HepG2 (cell line): ENCODE data around the gene SH3D21. TPM values are rescaled to one million over a fixed set of nuclear protein-coding genes. Genes with fewer than 3 reads are reported as not detected.

Source experiments
- ATAC-seq: fragments of 200-7000 bp; cut with Tn5 transposase; 3 replicates; pipeline ENCODE4 v1.9.1; 2020; ENCODE audit warnings: mild to moderate bottlenecking, moderate library complexity
- BruUV-seq: library from RNA; stranded (reverse); fragments of 400-500 nt; replicated peaks from 2 replicates; lab custom pipeline; 2021; lab: Mats Ljungman, UMichigan
- CTCF ChIA-PET: fragments of 300-600 bp; formaldehyde crosslinking; extraction: SDS; loops from one replicate; lab custom pipeline; 2021; ENCODE audit warnings: low total read pairs, inconsistent platforms, low intra/inter-chr PET ratio; lab: Yijun Ruan, JAX
- POLR2A ChIA-PET: fragments of 350-600 bp; sonication (Branson Sonifier 250); formaldehyde crosslinking; loops from one replicate; lab custom pipeline; 2020; ENCODE audit warnings: antibody characterized with exemption, inconsistent platforms; lab: Yijun Ruan, JAX
- DNase-seq: peaks from one replicate; pipeline ENCODE4 v3.0.0-alpha.2; 2015; ENCODE audit warnings: low spot score
- FAIRE-seq: peaks from 3 replicates; lab custom pipeline; 2011; peaks lifted over from hg19 to GRCh38; lab: Jason Lieb, UNC
- H2AFZ ChIP-seq: one replicate; pipeline ENCODE4 v1.6.1; 2011; ENCODE audit warnings: low read length, inconsistent platforms
- H3K27ac ChIP-seq: fragments of 300-600 bp; 3 replicates; pipeline ENCODE4 v1.8.0; 2011; ENCODE audit warnings: mixed run types, mild to moderate bottlenecking, mixed read lengths, low read length, inconsistent platforms; ENCODE audit not compliant: insufficient read depth; ENCODE audit errors: extremely low read length
- H3K27me3 ChIP-seq, 2 experiments: fragments of 200-600 bp in 1 of 2; 2 replicates in 1 of 2; 3 replicates in 1 of 2; pipeline versions ENCODE4 v1.6.0 to v1.8.0; 2011; ENCODE audit warnings: low read length in 2 of 2, mild to moderate bottlenecking in 2 of 2, moderate library complexity in 2 of 2, inconsistent platforms in 1 of 2; ENCODE audit not compliant: insufficient read depth in 2 of 2, control insufficient read depth in 1 of 2
- H3K36me3 ChIP-seq, 2 experiments: fragments of 200-600 bp in 1 of 2; replicated peaks in 1 of 2; 2 replicates in 1 of 2; 3 replicates in 1 of 2; pipeline versions ENCODE4 v1.5.1 to v1.8.0; 2011; ENCODE audit warnings: low read length in 2 of 2, inconsistent platforms in 1 of 2; ENCODE audit not compliant: insufficient read depth in 2 of 2, control insufficient read depth in 1 of 2
- H3K4me1 ChIP-seq: 2 replicates; pipeline ENCODE4 v1.5.1; 2012; ENCODE audit warnings: low read length, inconsistent platforms; ENCODE audit not compliant: insufficient read depth
- H3K4me2 ChIP-seq: 2 replicates; pipeline ENCODE4 v1.6.0; 2011; ENCODE audit warnings: low read depth, low read length, inconsistent platforms
- H3K4me3 ChIP-seq, 3 experiments: fragments of 200-600 bp in 1 of 3; sonication (generic), shearing (Covaris generic) in 1 of 3; replicated peaks in 1 of 3; 2 replicates each; pipeline ENCODE4 v1.5.1; 2011 to 2016; ENCODE audit warnings: low read length in 3 of 3, inconsistent platforms in 2 of 3, low read depth in 2 of 3, mild to moderate bottlenecking in 2 of 3, control low read depth in 1 of 3, mixed read lengths in 1 of 3; ENCODE audit not compliant: insufficient read depth in 1 of 3
- H3K79me2 ChIP-seq: one replicate; pipeline ENCODE4 v1.6.1; 2011; ENCODE audit warnings: low read length, inconsistent platforms; ENCODE audit not compliant: insufficient read depth
- H3K9ac ChIP-seq: 2 replicates; pipeline ENCODE4 v1.6.0; 2011; ENCODE audit warnings: mild to moderate bottlenecking, low read depth, low read length, inconsistent platforms; ENCODE audit not compliant: insufficient read depth
- H3K9me3 ChIP-seq: 2 replicates; pipeline ENCODE4 v1.5.1; 2012; ENCODE audit warnings: mild to moderate bottlenecking, low read length
- H4K20me1 ChIP-seq: 2 replicates; pipeline ENCODE4 v1.6.0; 2011; ENCODE audit warnings: inconsistent platforms, mild to moderate bottlenecking, low read length, moderate library complexity; ENCODE audit not compliant: insufficient read depth
- LCORL ChIP-seq, 2 experiments: fragments of 450-650 bp in 1 of 2; sonication (generic) in 1 of 2; formaldehyde crosslinking in 1 of 2; IDR thresholded peaks; 2 replicates each; pipeline versions ENCODE4 v1.5.0 to v1.6.1; 2017 to 2020; ENCODE audit warnings: antibody characterized with exemption in 1 of 2, missing genetic modification reagents in 1 of 2
- NCOR1 ChIP-seq: fragments of 200-600 bp; sonication (generic); IDR thresholded peaks from 2 replicates; pipeline ENCODE4 v1.7.0; 2017; ENCODE audit warnings: antibody characterized with exemption, low read length, borderline replicate concordance
- NR2F6 ChIP-seq, 2 experiments: IDR thresholded peaks; 2 replicates each; pipeline ENCODE4 v1.6.1; 2016; ENCODE audit warnings: antibody characterized with exemption in 1 of 2, mild to moderate bottlenecking in 1 of 2
- SMARCE1 ChIP-seq: fragments of 450-650 bp; IDR thresholded peaks from 2 replicates; pipeline ENCODE4 v1.6.1; 2017; ENCODE audit warnings: borderline replicate concordance
- ZNF768 ChIP-seq: sonication (generic); formaldehyde crosslinking; IDR thresholded peaks from 2 replicates; pipeline ENCODE4 v1.4.0; 2020; ENCODE audit warnings: missing genetic modification reagents
- ZNF816 ChIP-seq: sonication (generic); formaldehyde crosslinking; IDR thresholded peaks from 2 replicates; pipeline ENCODE4 v1.8.0; 2022; ENCODE audit warnings: missing genetic modification reagents, mild to moderate bottlenecking, borderline replicate concordance
- WGBS: methylation state at CpG from one replicate; pipeline ENCODE4 v1.1.6; 2017; ENCODE audit warnings: low lambda C conversion rate; 5-methylcytosine and 5-hydroxymethylcytosine counted together
- in situ Hi-C: cut with HindIII; loops from 2 replicates; pipeline ENCODE4 v1.10.0; 2017; ENCODE audit warnings: low pct_unique_long_range_greater_than_20kb; ENCODE audit not compliant: extremely low pct_ligation_motif_present
- intact Hi-C: fragments of 100-400 bp; cut with micrococcal nuclease; formaldehyde crosslinking; loops from one replicate; pipeline ENCODE4 v1.10.0; 2022; ENCODE audit not compliant: unreplicated experiment
- polyA plus RNA-seq, 8 experiments: library from polyadenylated mRNA; depleted of rRNA in 3 of 8; stranded (reverse) in 7 of 8; unstranded in 1 of 8; fragments of >200 nt; fragmentation: Illumina TruSeq in 4 of 8; extraction: Trizol in 4 of 8; gene quantifications; 2 replicates each; pipeline versions ENCODE4 v1.2.1 to v1.2.3, GENCODE V29; 2011 to 2016; ENCODE audit warnings: low read depth in 4 of 8, missing spikeins in 1 of 8, mixed read lengths in 1 of 8; ENCODE audit not compliant: insufficient read depth in 1 of 8
- total RNA-seq, 5 experiments: library from RNA; depleted of rRNA; stranded (reverse); fragments of >200 nt; fragmentation: Illumina TruSeq; extraction: Trizol; gene quantifications; 2 replicates each; pipeline ENCODE4 v1.2.3, GENCODE V29; 2016; ENCODE audit warnings: low read depth in 1 of 5
- TF ChIP-seq, protein P1 (sequence below): sonication (generic); formaldehyde crosslinking; IDR thresholded peaks from 2 replicates; pipeline ENCODE4 v1.8.0; 2022; ENCODE audit warnings: mild to moderate bottlenecking, missing genetic modification reagents, moderate library complexity
- TF ChIP-seq, protein P2 (sequence below): sonication (generic); formaldehyde crosslinking; IDR thresholded peaks from 2 replicates; pipeline ENCODE4 v1.5.0; 2020; ENCODE audit warnings: mild to moderate bottlenecking, missing genetic modification reagents, moderate library complexity
- TF ChIP-seq, protein P3 (sequence below): sonication (generic); formaldehyde crosslinking; IDR thresholded peaks from 2 replicates; pipeline ENCODE4 v1.4.0; 2020; ENCODE audit warnings: mild to moderate bottlenecking, missing genetic modification reagents
- TF ChIP-seq, protein P4 (sequence below): sonication (generic); formaldehyde crosslinking; IDR thresholded peaks from 2 replicates; pipeline ENCODE4 v1.4.0; 2020; ENCODE audit warnings: missing genetic modification reagents

Gene SH3D21
- total and polyA plus RNA-seq, 2 of the 13 experiments (the other 11 are each of a cell fraction or from before 2014, with no cell fraction given), result 5.1 to 8.6 TPM

DNA sequence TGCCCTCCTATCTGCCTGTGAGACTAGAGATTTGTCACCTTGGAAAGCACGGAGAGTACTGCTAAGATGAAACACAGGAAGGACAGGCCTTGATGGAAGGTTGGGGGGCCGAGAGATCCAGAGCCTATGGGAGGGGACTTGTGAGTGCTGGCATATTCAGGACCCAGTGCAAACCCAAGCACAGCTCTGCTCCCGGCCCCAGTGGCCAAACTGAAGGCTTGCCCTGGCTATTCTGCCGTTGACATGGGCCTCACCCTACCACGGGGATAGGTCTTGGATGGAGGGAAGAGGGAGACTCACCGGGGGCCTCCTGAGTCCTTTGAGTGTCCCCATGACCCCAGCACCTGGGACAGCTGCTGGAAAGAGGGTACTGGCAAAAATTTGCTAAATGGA lies 21.9 kb downstream of the SH3D21 start (continued):
- TF ChIP-seq, protein P1, sequence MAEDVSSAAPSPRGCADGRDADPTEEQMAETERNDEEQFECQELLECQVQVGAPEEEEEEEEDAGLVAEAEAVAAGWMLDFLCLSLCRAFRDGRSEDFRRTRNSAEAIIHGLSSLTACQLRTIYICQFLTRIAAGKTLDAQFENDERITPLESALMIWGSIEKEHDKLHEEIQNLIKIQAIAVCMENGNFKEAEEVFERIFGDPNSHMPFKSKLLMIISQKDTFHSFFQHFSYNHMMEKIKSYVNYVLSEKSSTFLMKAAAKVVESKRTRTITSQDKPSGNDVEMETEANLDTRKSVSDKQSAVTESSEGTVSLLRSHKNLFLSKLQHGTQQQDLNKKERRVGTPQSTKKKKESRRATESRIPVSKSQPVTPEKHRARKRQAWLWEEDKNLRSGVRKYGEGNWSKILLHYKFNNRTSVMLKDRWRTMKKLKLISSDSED (CRISPR knock-in tag), result no peak
- TF ChIP-seq, all 625 proteins: peak for 0

DNA sequence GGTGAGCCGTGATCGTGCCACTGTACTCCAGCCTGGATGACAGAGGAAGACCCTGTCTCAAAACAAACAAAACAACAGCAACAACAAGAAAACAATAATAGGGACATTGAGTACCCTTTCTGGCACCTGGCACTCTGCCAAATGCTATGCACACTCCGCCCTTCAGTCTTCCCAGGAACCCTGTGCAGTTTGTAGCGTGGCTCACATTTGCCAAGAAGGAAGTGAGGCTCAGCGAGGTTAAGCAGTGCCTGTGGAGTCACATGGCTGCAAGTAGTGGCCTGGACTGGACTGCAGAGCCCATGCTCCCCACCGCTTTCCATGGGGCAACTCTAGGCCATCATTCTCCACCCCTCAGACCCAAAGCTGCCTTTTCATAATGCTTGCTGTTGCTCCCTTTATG lies 22.5 kb downstream of the SH3D21 start:
- BruUV-seq, result no TSS peak
- peaks cover 0 to 25% of the 10 kb centered on the region in 2 experiments; a peak in 3 of 5 replicates for H3K27me3 ChIP-seq
- FAIRE-seq (no peak), DNase-seq (no peak), ATAC-seq (no peak)
- H2AFZ ChIP-seq, result no peak overlapping the region
- no peak overlapping the region for H3K9ac ChIP-seq
- no peaks in the 10 kb centered on the region for H3K36me3 ChIP-seq
- ChIA-PET POLR2A (interaction anchor here (0.9 kb wide), 1 partner anchor 9 kb away, joined by 3 read pairs; no protein-coding TSS in a partner anchor), CTCF (no interaction called here)
- H4K20me1 ChIP-seq, result no peaks in the 10 kb centered on the region
- 29% methylated on average over 5 of the region's 6 CpGs for WGBS
- H3K4me1 ChIP-seq, result peaks cover 66% of the 10 kb centered on the region
- no peak for TF ChIP-seq ZNF768
- no peak for TF ChIP-seq ZNF816
- peak; percentile 92 for TF ChIP-seq LCORL (IDR thresholded peaks at IDR 0.05)
- TF ChIP-seq LCORL (CRISPR knock-in tag; IDR thresholded peaks at IDR 0.05), result no peak
- in situ Hi-C loops (no loop called here), intact Hi-C loops (no loop called here)
- no peaks in the 10 kb centered on the region for H3K79me2 ChIP-seq
- H3K27ac ChIP-seq, result no peak overlapping the region
- H3K4me2 ChIP-seq, result 0 out of 2 replicates have a peak overlapping the region, but pooled peaks have one; percentile 15
- no peaks in the 10 kb centered on the region for H3K9me3 ChIP-seq
- no peak overlapping the region for H3K4me3 ChIP-seq

DNA sequence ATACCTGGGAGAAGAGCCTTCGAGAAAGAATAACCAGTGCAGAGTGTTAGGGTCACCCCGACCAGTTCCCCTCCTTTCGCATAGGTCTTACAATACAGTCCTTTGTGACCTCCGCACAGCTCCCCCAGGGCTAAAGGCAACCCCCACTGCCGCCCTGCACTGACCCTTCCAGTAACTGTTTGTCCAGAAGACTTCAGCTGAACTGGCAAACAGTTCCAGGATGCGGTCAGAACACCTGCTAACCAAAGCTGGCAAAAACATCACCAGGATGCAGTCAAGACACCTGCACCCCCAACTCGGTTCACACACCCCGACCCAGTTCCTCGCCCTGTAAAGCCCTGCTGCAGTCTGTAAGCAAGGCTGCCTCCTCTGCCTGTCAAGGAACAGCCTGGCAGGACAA lies 23.6 kb downstream of the SH3D21 start:
- WGBS, result 3% methylated on average over 9 of the region's 9 CpGs
- no peaks in the 10 kb centered on the region for H4K20me1 ChIP-seq
- no peaks in the 10 kb centered on the region for H3K79me2 ChIP-seq
- ChIA-PET POLR2A (interaction anchor here (1.0 kb wide), 1 partner anchor 23 kb away, joined by 5 read pairs; the partner anchor contains the start of gene SH3D21), CTCF (no interaction called here)
- in situ Hi-C loops, result no loop called here
- no peaks in the 10 kb centered on the region for H3K9me3 ChIP-seq
- DNase-seq (no peak), FAIRE-seq (no peak), ATAC-seq (peak; percentile 12; the same call in 2 of the 3 replicates)
- no TSS peak for BruUV-seq
- H2AFZ ChIP-seq, result no peak overlapping the region
- H3K4me1 ChIP-seq, result peaks cover 60% of the 10 kb centered on the region
- no peak overlapping the region for H3K9ac ChIP-seq
- H3K36me3 ChIP-seq, result no peaks in the 10 kb centered on the region
- H3K27me3 ChIP-seq, result peaks cover 0 to 35% of the 10 kb centered on the region in 2 experiments; a peak in 3 of 5 replicates
- H3K4me2 ChIP-seq, result peak overlapping the region; percentile 46
- intact Hi-C loops, result no loop called here
- H3K27ac ChIP-seq, result no peak overlapping the region
- 0 out of 6 replicates have a peak overlapping the region, but pooled peaks of 1 of the 3 experiments have one; percentile 15 for H3K4me3 ChIP-seq
- TF ChIP-seq, protein P2, sequence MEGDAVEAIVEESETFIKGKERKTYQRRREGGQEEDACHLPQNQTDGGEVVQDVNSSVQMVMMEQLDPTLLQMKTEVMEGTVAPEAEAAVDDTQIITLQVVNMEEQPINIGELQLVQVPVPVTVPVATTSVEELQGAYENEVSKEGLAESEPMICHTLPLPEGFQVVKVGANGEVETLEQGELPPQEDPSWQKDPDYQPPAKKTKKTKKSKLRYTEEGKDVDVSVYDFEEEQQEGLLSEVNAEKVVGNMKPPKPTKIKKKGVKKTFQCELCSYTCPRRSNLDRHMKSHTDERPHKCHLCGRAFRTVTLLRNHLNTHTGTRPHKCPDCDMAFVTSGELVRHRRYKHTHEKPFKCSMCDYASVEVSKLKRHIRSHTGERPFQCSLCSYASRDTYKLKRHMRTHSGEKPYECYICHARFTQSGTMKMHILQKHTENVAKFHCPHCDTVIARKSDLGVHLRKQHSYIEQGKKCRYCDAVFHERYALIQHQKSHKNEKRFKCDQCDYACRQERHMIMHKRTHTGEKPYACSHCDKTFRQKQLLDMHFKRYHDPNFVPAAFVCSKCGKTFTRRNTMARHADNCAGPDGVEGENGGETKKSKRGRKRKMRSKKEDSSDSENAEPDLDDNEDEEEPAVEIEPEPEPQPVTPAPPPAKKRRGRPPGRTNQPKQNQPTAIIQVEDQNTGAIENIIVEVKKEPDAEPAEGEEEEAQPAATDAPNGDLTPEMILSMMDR (CRISPR knock-in tag), result 0 out of 2 replicates have a peak, but pooled peaks have one; percentile 3
- TF ChIP-seq NR2F6 (IDR thresholded peaks at IDR 0.05) (no peak), NR2F6 (CRISPR knock-in tag; IDR thresholded peaks at IDR 0.05) (peak; percentile 45; the same call in 1 of the 2 replicates), SMARCE1 (no peak), NCOR1 (no peak)
- TF ChIP-seq, protein P3, sequence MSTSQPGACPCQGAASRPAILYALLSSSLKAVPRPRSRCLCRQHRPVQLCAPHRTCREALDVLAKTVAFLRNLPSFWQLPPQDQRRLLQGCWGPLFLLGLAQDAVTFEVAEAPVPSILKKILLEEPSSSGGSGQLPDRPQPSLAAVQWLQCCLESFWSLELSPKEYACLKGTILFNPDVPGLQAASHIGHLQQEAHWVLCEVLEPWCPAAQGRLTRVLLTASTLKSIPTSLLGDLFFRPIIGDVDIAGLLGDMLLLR, result no peak
- TF ChIP-seq, protein P4, sequence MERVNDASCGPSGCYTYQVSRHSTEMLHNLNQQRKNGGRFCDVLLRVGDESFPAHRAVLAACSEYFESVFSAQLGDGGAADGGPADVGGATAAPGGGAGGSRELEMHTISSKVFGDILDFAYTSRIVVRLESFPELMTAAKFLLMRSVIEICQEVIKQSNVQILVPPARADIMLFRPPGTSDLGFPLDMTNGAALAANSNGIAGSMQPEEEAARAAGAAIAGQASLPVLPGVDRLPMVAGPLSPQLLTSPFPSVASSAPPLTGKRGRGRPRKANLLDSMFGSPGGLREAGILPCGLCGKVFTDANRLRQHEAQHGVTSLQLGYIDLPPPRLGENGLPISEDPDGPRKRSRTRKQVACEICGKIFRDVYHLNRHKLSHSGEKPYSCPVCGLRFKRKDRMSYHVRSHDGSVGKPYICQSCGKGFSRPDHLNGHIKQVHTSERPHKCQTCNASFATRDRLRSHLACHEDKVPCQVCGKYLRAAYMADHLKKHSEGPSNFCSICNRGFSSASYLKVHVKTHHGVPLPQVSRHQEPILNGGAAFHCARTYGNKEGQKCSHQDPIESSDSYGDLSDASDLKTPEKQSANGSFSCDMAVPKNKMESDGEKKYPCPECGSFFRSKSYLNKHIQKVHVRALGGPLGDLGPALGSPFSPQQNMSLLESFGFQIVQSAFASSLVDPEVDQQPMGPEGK (CRISPR knock-in tag), result peak; percentile 77
